GM19099 (cell line): ENCODE data around the gene ZP3.

Experiments used
- POLR2A ChIP-seq: IDR thresholded peaks from 3 replicates; pipeline ENCODE4 v1.6.1; 2011; ENCODE audit warnings: low read depth; ENCODE audit not compliant: insufficient read length; ENCODE audit errors: extremely low read depth

The ZP3 gene

DNA sequence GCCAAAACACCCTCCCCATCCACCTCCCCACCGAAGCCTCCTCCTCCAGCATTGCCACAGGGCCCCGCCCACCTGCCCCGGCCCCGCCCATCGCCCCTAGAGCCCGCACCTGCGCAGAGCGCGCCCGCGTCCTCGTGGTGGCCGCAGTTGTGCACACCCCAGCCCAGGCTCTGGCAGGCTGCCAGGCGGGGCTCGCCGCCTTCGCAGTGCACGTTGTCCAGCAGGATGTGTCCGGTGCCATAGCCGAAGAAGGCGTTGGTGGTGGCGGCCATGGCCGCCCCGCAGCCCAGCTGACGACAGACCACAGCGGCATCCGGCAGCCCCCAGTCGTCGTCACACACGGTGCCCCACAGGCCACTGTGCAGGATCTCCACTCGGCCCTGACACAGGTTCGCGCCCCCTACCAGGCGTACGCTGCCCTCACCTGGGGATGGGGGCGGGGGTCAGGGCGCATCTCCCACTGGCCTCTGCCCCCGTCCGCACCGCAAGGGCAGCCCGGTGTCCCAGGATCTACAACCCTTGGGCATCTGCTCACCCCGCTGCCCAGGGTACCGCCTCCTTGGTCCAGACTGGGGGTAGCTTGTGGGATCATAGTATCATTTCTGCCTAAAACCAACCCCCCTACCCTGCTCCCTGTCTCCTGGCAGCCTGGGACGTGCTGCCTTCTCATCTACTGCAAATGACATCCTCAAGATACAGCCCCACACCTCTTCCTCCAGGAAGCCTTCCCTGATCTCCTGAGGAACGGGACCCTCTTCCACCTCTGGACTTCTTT, 27.2 kb upstream of the ZP3 start:
- TF ChIP-seq POLR2A = no peak

DNA sequence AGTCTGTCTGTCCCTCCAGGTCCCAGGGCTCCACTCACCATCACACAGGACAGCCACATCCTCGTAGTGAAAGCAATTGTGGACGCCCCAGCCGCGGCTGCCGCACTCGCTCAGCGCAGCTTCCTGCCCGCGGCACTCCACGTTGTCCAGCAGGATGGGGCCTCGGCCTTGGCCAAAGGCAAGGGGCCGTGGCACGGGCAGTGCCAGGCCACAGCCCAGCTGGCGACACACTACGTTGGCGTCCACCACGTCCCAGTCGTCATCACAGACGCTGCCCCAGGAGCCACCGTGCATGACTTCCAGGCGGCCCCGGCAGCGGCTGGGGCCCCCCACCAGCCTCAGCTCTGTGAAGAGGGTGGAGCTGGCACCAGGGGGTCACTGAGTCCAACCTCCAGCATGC, 24.5 kb upstream of the ZP3 start:
- no peak for TF ChIP-seq POLR2A

GRCh38 chr7:76403780-76404494, 20.8 kb upstream of the ZP3 start:
- no peak for TF ChIP-seq POLR2A

DNA sequence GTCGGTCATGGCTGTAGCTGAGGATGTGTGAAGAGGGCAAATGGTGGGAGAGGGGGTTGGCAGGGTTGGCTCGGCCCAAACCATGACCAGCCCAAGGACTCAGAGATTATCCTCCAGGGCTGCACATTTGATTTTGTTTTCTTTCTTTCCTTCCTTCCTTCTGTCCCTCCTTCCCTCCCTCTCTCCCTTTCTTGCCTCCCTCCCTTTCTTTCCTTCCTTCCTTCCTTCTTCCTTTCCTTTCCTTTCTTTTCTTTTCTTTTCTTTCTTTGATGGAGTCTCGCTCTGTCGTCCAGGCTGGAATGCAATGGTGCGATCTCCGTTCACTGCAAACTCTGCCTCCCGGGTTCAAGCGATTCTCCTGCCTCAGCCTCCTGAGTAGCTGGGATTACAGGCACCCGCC, 19.0 kb upstream of the ZP3 start:
- TF ChIP-seq POLR2A = no peak

GRCh38 chr7:76407718-76408117, 17.0 kb upstream of the ZP3 start:
- no peak for TF ChIP-seq POLR2A

GRCh38 chr7:76408121-76408560, 16.6 kb upstream of the ZP3 start:
- no peak for TF ChIP-seq POLR2A

DNA sequence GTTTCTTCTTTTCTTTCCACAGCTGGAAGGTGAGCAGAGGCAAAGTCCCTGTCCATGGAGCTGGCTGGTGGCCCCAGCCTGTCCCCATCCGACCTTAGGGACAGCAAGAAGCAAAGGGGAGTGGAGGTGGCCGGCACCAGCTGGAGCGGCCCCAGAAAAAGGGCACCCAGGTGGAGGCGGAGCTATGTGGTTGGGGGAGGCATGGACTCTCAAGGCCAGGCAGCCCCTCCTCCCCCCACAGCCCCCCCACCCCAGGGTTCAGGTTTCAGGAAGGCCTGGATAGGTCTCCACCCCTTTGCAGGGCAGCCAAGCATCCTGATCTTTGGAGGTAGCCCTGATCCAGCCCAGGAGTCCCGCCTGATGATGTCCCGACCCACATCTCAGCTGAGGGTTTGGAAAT, 15.2 kb upstream of the ZP3 start, which contains the start of gene SSC4D:
TSS of gene SSC4D (minus strand) at position 161 of the 400 bp plus-strand sequence. CDS start 5,258 bp downstream, outside the sequence.
- TF ChIP-seq POLR2A = no peak

GRCh38 chr7:76411626-76412025, 13.1 kb upstream of the ZP3 start:
- TF ChIP-seq POLR2A = no peak

DNA sequence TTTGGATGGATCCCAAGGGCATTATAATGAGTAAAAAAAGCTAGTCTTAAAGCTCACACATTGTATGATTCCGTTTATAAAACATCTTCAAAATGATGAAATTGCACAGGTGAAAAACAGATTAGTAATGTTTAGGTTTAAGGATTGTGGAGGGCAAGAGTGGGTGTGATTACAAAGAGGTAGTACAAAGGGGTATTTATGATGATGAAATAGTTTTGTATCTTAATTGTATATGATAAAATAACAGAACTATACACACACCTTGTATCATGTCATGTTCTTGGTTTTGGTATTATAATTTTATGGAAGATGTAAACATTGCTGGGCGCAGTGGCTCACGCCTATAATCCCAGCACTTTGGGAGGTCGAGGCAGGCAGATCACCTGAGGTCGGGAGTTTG, 12.5 kb upstream of the ZP3 start:
- TF ChIP-seq POLR2A = no peak

- TF ChIP-seq POLR2A = no peak
Measured at GRCh38 chr7:76423666-76424412, 911 bp upstream of the ZP3 start.

DNA sequence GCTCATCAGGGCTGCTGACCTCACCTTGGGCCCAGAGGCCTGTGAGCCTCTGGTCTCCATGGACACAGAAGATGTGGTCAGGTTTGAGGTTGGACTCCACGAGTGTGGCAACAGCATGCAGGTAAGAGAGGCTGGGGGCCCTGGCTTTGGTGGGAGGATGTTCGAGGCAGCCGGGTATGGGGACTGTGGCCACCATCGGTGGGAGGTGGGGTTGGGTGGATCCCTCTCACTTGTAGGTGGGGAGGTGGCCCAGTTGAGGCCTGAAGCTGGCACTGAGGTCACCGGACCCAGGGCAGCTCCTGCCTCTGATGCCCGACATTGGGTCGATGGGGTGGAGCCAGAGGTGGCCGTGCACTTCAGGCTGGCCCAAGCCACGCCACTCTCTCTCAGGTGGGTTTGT, 406 bp downstream of the ZP3 start:
- TF ChIP-seq POLR2A = no peak

DNA sequence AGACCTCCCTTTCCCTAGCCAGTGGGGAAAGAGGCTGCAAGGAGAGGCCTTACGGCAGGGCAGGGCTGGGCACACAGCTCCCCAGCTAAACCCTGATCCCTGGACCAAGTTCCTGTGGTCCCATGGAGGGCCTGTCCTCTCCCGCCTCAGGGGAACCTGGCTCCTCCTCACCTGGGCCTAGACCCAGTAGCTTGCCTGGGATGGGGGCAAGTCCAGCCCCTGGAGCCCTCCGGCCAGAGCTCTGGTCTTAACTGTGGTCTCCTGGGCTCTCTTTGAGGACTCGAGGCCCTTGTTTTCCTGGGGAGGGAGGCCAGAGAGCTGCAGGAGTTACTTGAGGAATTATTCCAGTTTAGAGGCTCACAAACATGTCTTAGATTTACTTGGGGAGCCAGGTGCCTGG, 1.5 kb downstream of the ZP3 start:
- TF ChIP-seq POLR2A = no peak

- TF ChIP-seq POLR2A = no peak
Measured at GRCh38 chr7:76427635-76428034, 2.9 kb downstream of the ZP3 start.

GRCh38 chr7:76428149-76428823, 3.5 kb downstream of the ZP3 start:
- no peak for TF ChIP-seq POLR2A

- TF ChIP-seq POLR2A = no peak
Measured at GRCh38 chr7:76428868-76429805, 4.4 kb downstream of the ZP3 start.

DNA sequence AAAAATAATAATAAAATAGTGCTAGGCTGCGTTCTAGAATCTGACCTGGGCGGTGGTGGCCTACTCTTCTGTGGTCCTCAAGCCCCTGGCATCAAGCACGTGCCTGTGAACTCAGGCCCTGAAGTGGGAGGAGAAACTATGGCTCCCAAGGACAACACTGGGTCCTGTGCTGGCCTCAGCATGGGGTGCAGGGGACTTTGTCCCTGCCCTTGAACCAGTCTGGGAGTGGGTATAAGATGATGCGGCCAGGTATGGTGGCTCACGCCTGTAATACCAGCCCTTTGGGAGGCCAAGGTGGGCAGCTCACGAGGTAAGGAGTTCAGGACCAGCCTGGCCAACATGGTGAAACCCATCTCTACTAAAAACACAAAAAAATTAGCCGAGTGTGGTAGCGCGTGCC, 5.5 kb downstream of the ZP3 start:
- TF ChIP-seq POLR2A = no peak
